NCI-H146 (cell line): ENCODE measurements around the gene FOXD4L6.
"Not testable (repeated sequence)": the region's sequence is repeated elsewhere in the genome, so short reads cannot be mapped to it uniquely, and the experiment has no call there.

ENCODE experiments used
- DNase-seq: peaks from one replicate; lab custom pipeline; 2025; lab: John Stamatoyannopoulos, UW

Gene FOXD4L6

DNA sequence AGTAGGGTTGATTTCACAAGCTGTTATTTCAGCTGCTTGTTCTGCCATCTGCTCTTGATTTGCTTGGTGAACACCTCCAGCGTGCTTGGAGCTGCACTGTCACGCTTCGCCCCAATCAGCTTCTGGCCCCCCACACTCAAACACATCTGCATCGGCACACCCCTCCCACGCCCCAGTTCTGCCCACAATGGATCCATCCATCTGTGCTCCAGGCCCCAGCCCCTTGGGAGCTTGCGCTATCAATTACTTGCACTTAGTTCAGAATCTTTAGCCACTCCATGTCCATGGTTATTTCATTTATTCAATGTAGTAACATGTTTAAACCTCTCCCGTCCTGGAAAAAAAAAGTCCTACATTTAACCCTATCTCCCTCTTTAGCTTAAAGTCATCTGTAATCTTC is 28.0 kb downstream of the FOXD4L6 start:
- DNase-seq: not testable (repeated sequence)

GRCh38 chr9:41098759-41099158 is 29.7 kb downstream of the FOXD4L6 start:
- DNase-seq: not testable (repeated sequence)

- not testable (repeated sequence) for DNase-seq
These were observed 33.4 kb downstream of the FOXD4L6 start for GRCh38 chr9:41095060-41095459.

- not testable (repeated sequence) for DNase-seq
These were observed 34.3 kb downstream of the FOXD4L6 start for GRCh38 chr9:41094010-41094773.

GRCh38 chr9:41090922-41091321 is 37.6 kb downstream of the FOXD4L6 start:
- DNase-seq: not testable (repeated sequence)

DNA sequence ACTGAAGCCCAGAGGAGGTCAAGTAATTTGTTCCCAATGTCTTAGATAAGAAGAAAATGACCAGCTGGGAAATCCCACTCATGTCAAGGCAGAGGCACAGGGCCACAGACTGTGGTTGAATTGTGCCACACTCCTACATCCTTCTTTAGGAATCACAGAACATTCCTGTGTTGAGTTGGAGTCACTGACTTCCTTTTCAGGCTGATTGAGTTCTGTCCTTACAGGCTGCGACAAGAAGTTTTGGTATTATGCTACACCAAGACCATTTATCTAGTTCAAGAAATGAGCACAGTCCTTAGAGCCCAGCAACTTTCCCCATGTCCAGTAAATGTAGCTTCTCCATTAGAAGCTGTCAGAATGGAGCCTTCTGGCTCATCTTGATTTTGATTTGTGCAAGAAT is 38.1 kb downstream of the FOXD4L6 start:
- not testable (repeated sequence) for DNase-seq

DNA sequence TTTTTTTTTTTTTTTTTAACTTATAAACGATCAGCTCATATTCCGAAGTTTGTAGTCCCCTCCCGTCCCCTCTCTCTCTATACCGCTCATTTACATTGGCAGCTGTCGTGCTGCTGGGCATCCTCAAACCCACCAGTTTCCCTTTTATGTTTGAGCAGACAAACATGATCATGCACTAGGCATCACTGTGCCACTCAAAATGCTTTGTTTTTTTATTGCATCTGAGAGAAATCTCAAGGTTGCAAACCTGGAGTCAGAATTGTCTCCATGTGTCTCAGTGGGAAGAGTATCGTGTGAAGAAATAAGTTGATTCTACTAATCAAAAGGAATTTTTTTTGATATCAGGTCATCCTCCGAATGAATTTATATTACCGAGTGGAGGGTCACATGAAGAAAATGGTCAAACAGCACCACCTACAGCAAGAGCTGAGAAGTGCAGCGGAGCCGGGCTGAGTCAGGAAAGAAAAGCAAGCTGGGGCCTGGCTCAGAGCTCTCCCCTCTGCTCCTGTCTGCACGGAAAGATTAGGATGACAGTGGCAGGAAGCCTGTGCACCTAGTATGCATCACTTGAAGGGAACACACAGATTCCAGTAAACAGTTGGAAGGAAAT is 39.9 kb downstream of the FOXD4L6 start:
- DNase-seq: not testable (repeated sequence)

DNA sequence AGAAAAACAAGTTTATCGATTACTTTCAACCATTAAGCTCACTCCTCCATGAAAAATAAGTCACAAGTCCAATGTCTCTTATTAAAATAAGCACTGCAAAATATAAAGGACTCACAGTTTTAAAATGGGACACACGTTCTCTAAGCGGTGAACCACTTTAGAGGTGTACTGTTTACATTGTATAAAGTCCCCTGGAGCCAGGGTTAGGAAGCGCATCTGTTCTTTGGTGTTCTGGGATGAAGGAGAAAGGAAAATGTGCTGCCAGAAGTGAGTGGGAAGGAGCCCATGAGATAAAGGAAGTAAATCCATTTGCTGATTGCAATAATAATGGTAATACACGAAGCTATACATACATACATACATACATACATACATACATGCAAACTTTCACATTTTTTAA is 40.6 kb downstream of the FOXD4L6 start:
- DNase-seq: not testable (repeated sequence)

DNA sequence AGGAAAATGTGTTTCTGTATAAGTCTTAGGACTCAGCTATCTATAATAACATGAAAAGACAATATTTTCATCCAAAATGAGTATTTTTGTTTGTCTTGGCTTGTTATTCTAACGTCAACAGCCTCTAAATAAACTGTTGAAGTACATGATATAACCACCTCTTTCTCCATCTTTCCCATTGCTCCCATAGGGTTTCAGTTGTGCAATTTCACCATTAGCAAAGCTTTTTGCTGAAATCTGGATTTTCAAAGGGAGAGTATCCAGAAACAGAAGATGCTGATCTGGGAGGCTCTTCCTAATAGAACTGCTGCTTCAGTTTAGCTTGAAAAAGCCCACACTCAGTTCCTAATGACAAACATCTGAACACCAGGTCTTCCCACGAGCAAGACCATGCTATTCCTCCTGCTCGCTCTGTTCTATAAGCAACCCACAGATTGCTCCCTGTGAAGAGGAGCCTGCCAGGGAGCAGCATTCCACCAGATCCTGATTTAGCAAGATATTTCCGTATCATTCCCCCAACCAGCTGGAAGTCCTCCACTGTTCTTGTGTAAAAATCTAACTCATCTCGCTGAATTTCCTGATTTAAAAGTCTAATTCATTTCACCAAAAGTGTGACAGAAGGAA is 41.2 kb downstream of the FOXD4L6 start:
- DNase-seq: not testable (repeated sequence)

DNA sequence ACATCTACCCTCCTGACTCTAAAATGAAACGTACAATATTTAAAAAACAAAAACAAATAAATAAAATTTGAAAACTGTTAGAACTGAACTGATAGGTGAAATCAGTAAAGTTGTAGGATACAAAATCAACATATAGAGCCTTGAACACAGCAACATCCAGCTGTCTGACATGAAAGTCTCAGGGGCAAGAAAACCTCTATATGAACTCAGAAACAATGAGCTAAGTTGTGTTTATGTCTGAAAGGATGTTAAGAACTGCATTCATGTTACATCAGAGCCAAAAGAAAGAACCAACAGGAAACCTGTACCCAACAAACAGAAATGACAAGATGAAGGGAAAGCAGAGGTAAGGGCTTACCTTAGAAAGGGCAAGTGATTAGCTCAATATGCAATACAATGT is 41.8 kb downstream of the FOXD4L6 start:
- DNase-seq: not testable (repeated sequence)

DNA sequence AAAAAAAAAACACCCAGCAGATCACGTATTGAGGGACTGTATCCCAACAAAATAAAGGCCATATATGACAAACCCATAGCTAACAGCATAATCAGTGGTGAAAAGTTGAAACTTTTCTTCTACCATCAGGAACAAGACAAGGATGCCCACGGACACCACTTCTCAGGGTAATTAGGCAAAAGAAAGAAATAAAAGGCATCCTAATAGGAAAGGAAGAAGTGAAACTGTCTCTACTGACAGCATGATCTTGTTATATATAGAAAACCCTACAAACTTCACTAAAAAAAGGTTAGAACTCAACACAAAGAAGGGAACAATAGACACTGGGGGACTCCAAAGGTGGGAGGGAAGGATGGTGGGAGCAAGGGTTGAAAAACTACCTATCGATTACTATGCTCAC is 42.3 kb downstream of the FOXD4L6 start:
- DNase-seq: not testable (repeated sequence)

- not testable (repeated sequence) for DNase-seq
These were observed 46.1 kb downstream of the FOXD4L6 start for GRCh38 chr9:41082358-41082757.

- not testable (repeated sequence) for DNase-seq
These were observed 49.0 kb downstream of the FOXD4L6 start for GRCh38 chr9:41079464-41079863.

- not testable (repeated sequence) for DNase-seq
These were observed 50.9 kb downstream of the FOXD4L6 start for GRCh38 chr9:41077586-41077985.
